Suppressor macrophage (primary cell): ENCODE measurements around the gene ZNF587.
"Not testable (repeated sequence)": the region's sequence is repeated elsewhere in the genome, so short reads cannot be mapped to it uniquely, and the experiment has no call there.

Experiments used
- DNase-seq, 4 experiments: peaks; one replicate each; pipeline ENCODE4 v3.0.0-alpha.2; 2020 to 2022
- total RNA-seq, 17 experiments: gene quantifications; one replicate each; lab custom pipeline; 2026; ENCODE audit warnings: mixed read lengths in 6 of 17, inconsistent platforms in 3 of 17; lab: John Stamatoyannopoulos, UW

The ZNF587 gene
- 13.7 to 32.7 (median 22.2) reads per million in 17 experiments for total RNA-seq

GRCh38 chr19:57849666-57850473, at the start of gene ZNF587:
ZNF587 (plus strand) TSS chr19:57849859; CDS start chr19:57850039, 180 bp downstream.
- DNase-seq = peak; percentile 80 to 88 (median 87)

- DNase-seq = no peak
These were observed 49.0 kb upstream of the ZNF587 start for GRCh38 chr19:57800696-57801095.

- DNase-seq = no peak
These were observed 47.4 kb upstream of the ZNF587 start for GRCh38 chr19:57802269-57802668.

- no peak for DNase-seq
These were observed 46.4 kb upstream of the ZNF587 start for GRCh38 chr19:57803265-57803593.

GRCh38 chr19:57803594-57804325, 45.9 kb upstream of the ZNF587 start:
- DNase-seq = peak; percentile 5 to 42 (median 26)

- peak in 1 of 4 experiments; percentile 15 for DNase-seq
These were observed 42.1 kb upstream of the ZNF587 start for GRCh38 chr19:57807541-57807940.

GRCh38 chr19:57810410-57811295, 39.0 kb upstream of the ZNF587 start:
- DNase-seq = not testable (repeated sequence)

GRCh38 chr19:57812226-57812625, 37.4 kb upstream of the ZNF587 start:
- peak in 2 of 4 experiments; percentile 55 for DNase-seq

GRCh38 chr19:57812975-57813820, 36.5 kb upstream of the ZNF587 start:
- DNase-seq = not testable (repeated sequence)

- no peak for DNase-seq
These were observed 35.6 kb upstream of the ZNF587 start for GRCh38 chr19:57813919-57814504.

- peak; percentile 92 to 96 (median 94) for DNase-seq
These were observed 35.0 kb upstream of the ZNF587 start, which contains the start of gene ZNF552 for GRCh38 chr19:57814505-57815246. ZNF552 (minus strand) TSS chr19:57814913; CDS start chr19:57814743, 170 bp downstream.

GRCh38 chr19:57815247-57816075, 34.2 kb upstream of the ZNF587 start:
- DNase-seq = no peak

- peak in 1 of 4 experiments; percentile 20 for DNase-seq
These were observed 33.0 kb upstream of the ZNF587 start for GRCh38 chr19:57816652-57817051.

- DNase-seq = no peak
These were observed 31.7 kb upstream of the ZNF587 start for GRCh38 chr19:57817976-57818375.

GRCh38 chr19:57818378-57818777, 31.3 kb upstream of the ZNF587 start:
- DNase-seq = no peak

GRCh38 chr19:57819475-57820148, 30.0 kb upstream of the ZNF587 start:
- peak; percentile 85 to 92 (median 92) for DNase-seq

- no peak for DNase-seq
These were observed 29.1 kb upstream of the ZNF587 start for GRCh38 chr19:57820599-57820998.

GRCh38 chr19:57821095-57821494, 28.6 kb upstream of the ZNF587 start:
- DNase-seq = not testable (repeated sequence)

GRCh38 chr19:57821501-57821900, 28.2 kb upstream of the ZNF587 start:
- DNase-seq = not testable (repeated sequence)
